DMS114 treated with DMSO at 0.1 percent for 48 hours (cell line): ENCODE measurements around the gene CYS1.

ENCODE experiments used
- DNase-seq: peaks from one replicate; lab custom pipeline; 2025; ENCODE audit not compliant: unreplicated experiment; lab: John Stamatoyannopoulos, UW

CYS1 gene

GRCh38 chr2:10048501-10049171 lies 31.6 kb downstream of the CYS1 start:
- DNase-seq = peak; percentile 70

- no peak for DNase-seq
Measured at GRCh38 chr2:10047616-10048500, 32.4 kb downstream of the CYS1 start.

- DNase-seq = no peak
Measured at GRCh38 chr2:10046931-10047330, 33.3 kb downstream of the CYS1 start.

GRCh38 chr2:10045561-10046355 lies 34.5 kb downstream of the CYS1 start:
- no peak for DNase-seq

- peak; percentile 61 for DNase-seq
Measured at GRCh38 chr2:10043906-10044601, 36.2 kb downstream of the CYS1 start.

GRCh38 chr2:10043256-10043905 lies 36.8 kb downstream of the CYS1 start, which contains the start of gene KLF11:
Gene KLF11 (plus strand): TSS chr2:10043550. CDS start chr2:10043717, 167 bp downstream.
- peak; percentile 68 for DNase-seq

GRCh38 chr2:10042301-10043161 lies 37.7 kb downstream of the CYS1 start:
- DNase-seq = no peak

- no peak for DNase-seq
Measured at GRCh38 chr2:10041711-10042110, 38.5 kb downstream of the CYS1 start.

GRCh38 chr2:10039658-10040410 lies 40.4 kb downstream of the CYS1 start:
- no peak for DNase-seq

- no peak for DNase-seq
Measured at GRCh38 chr2:10038716-10039115, 41.5 kb downstream of the CYS1 start.

- no peak for DNase-seq
Measured at GRCh38 chr2:10038123-10038522, 42.1 kb downstream of the CYS1 start.

- no peak for DNase-seq
Measured at GRCh38 chr2:10036095-10036884, 43.9 kb downstream of the CYS1 start.

- DNase-seq = no peak
Measured at GRCh38 chr2:10035633-10036032, 44.6 kb downstream of the CYS1 start.

GRCh38 chr2:10035053-10035422 lies 45.2 kb downstream of the CYS1 start:
- DNase-seq = no peak

- no peak for DNase-seq
Measured at GRCh38 chr2:10034333-10035052, 45.7 kb downstream of the CYS1 start.

GRCh38 chr2:10033251-10034006 lies 46.8 kb downstream of the CYS1 start:
- DNase-seq = no peak

- no peak for DNase-seq
Measured at GRCh38 chr2:10032746-10033105, 47.5 kb downstream of the CYS1 start.
